ENCODE data around the gene CPSF4L.

CPSF4L gene

GRCh38 chr17:73271072-73271471 lies 9.4 kb upstream of the CPSF4L start:
- Histone ChIP-seq H3K27ac (replicated peaks) (no peak overlapping the region), H3K27me3 (ENCODE audit: insufficient read depth, poor library complexity, severe bottlenecking) (no peaks in the 10 kb centered on the region), H3K4me3 (replicated peaks; ENCODE audit: insufficient read depth, low read length) (no peak overlapping the region)
- DNase-seq (ENCODE audit: low read depth in 1 of 2, low spot score in 1 of 2), result peak in 1 of 2 experiments; percentile 51
- TF ChIP-seq REST (IDR thresholded peaks at IDR 0.05; ENCODE audit: insufficient replicate concordance, low read depth) (no peak), SPI1 (IDR thresholded peaks at IDR 0.05; ENCODE audit: borderline replicate concordance, low read depth) (0 out of 2 replicates have a peak, but pooled peaks have one; percentile 26)

GRCh38 chr17:73269791-73270190 lies 8.1 kb upstream of the CPSF4L start:
- H3K27me3 ChIP-seq (ENCODE audit: insufficient read depth, poor library complexity, severe bottlenecking), result no peaks in the 10 kb centered on the region
- no peak for TF ChIP-seq POLR2AphosphoS5 (IDR thresholded peaks at IDR 0.05; ENCODE audit: low read depth)
- TF ChIP-seq GABPA (IDR thresholded peaks at IDR 0.05; ENCODE audit: low read depth), result no peak
- no peak for TF ChIP-seq REST (IDR thresholded peaks at IDR 0.05; ENCODE audit: insufficient replicate concordance, low read depth)
- no peak for TF ChIP-seq SPI1 (IDR thresholded peaks at IDR 0.05; ENCODE audit: borderline replicate concordance, low read depth)
- TF ChIP-seq CTCF (IDR thresholded peaks at IDR 0.05; ENCODE audit: insufficient read depth, low read length), result no peak
- no peak overlapping the region for H3K4me3 ChIP-seq (replicated peaks; ENCODE audit: insufficient read depth, low read length)
- H3K27ac ChIP-seq (replicated peaks), result no peak overlapping the region
- no peak for DNase-seq (ENCODE audit: low read depth in 1 of 2, low spot score in 1 of 2)

- Histone ChIP-seq H3K4me3 (replicated peaks; ENCODE audit: insufficient read depth, low read length) (no peak overlapping the region), H3K27ac (replicated peaks) (no peak overlapping the region), H3K27me3 (ENCODE audit: insufficient read depth, poor library complexity, severe bottlenecking) (no peaks in the 10 kb centered on the region)
- no peak for DNase-seq (ENCODE audit: low read depth in 1 of 2, low spot score in 1 of 2)
- TF ChIP-seq POLR2AphosphoS5 (IDR thresholded peaks at IDR 0.05; ENCODE audit: low read depth), result no peak
Measured at GRCh38 chr17:73269329-73269615, 7.6 kb upstream of the CPSF4L start.

- DNase-seq (ENCODE audit: low read depth in 1 of 2, low spot score in 1 of 2), result peak in 1 of 2 experiments; percentile 58
Measured at GRCh38 chr17:73268582-73269328, 7.1 kb upstream of the CPSF4L start.

More at GRCh38 chr17:73268582-73269328, 7.1 kb upstream of the CPSF4L start:
- Histone ChIP-seq H3K27ac (replicated peaks) (peak overlapping the region; percentile 25), H3K27me3 (ENCODE audit: insufficient read depth, poor library complexity, severe bottlenecking) (no peaks in the 10 kb centered on the region), H3K4me3 (replicated peaks; ENCODE audit: insufficient read depth, low read length) (no peak overlapping the region)
- TF ChIP-seq SPI1 (IDR thresholded peaks at IDR 0.05; ENCODE audit: borderline replicate concordance, low read depth) (no peak), POLR2AphosphoS5 (IDR thresholded peaks at IDR 0.05; ENCODE audit: low read depth) (no peak), GABPA (IDR thresholded peaks at IDR 0.05; ENCODE audit: low read depth) (no peak), REST (IDR thresholded peaks at IDR 0.05; ENCODE audit: insufficient replicate concordance, low read depth) (no peak), CTCF (IDR thresholded peaks at IDR 0.05; ENCODE audit: insufficient read depth, low read length) (no peak)

All from HL-60 (cell line).